Ascending aorta (tissue), 2 donors: ENCODE measurements around the gene LAMA2. TPM values are rescaled to one million over a fixed set of nuclear protein-coding genes. Genes with fewer than 3 reads are reported as not detected.

ENCODE experiments used
- DNase-seq, 2 donors: peaks; one replicate each; pipeline ENCODE4 v3.0.0-alpha.2; 2019; ENCODE audit warnings: low spot score in 2 of 2
- H3K27ac ChIP-seq, 2 donors: fragments of 200-600 bp; sonication (generic); one replicate each; pipeline ENCODE4 v1.5.1; 2016 to 2017; ENCODE audit warnings: mild to moderate bottlenecking in 1 of 2
- H3K27me3 ChIP-seq: fragments of 200-600 bp; sonication (generic); one replicate; pipeline ENCODE4 v1.5.1; 2017
- H3K36me3 ChIP-seq, 2 donors: fragments of 200-600 bp; sonication (generic); one replicate each; pipeline ENCODE4 v1.5.1; 2016
- H3K4me1 ChIP-seq, 2 donors: fragments of 200-600 bp; sonication (generic); one replicate each; pipeline ENCODE4 v1.5.1; 2016 to 2017; ENCODE audit warnings: mild to moderate bottlenecking in 1 of 2
- H3K4me3 ChIP-seq, 2 donors: fragments of 200-600 bp; sonication (generic); one replicate each; pipeline ENCODE4 v1.5.1; 2016 to 2017; ENCODE audit warnings: mild to moderate bottlenecking in 1 of 2
- H3K9me3 ChIP-seq, 2 donors: fragments of 200-600 bp; sonication (generic); one replicate each; pipeline ENCODE4 v1.5.1; 2016
- intact Hi-C: fragments of 100-400 bp; cut with DNase I; formaldehyde crosslinking; loops from one replicate; pipeline ENCODE4 v1.15.1; 2023
- total RNA-seq: library from RNA; depleted of rRNA; stranded (reverse); fragments of >200 nt; gene quantifications from one replicate; pipeline ENCODE4 v1.1.0, GENCODE V29; 2016
- TF ChIP-seq, protein P1 (sequence below), 3 experiments: fragments of 200-600 bp in 2 of 3; fragments of 450-650 bp in 1 of 3; sonication (generic) in 2 of 3; IDR thresholded peaks; one replicate each; pipeline ENCODE4 v1.5.1; 2016 to 2019; ENCODE audit warnings: antibody characterized with exemption in 3 of 3, mild to moderate bottlenecking in 1 of 3, moderate library complexity in 1 of 3

LAMA2 gene
- total RNA-seq, 1 donor from 2014 or later: 45.2 TPM

GRCh38 chr6:129026601-129027000, 143.7 kb downstream of the LAMA2 start:
- Histone ChIP-seq H3K4me3 (no peak overlapping the region), H3K27me3 (no peaks in the 10 kb centered on the region), H3K27ac (no peak overlapping the region), H3K9me3 (no peaks in the 10 kb centered on the region), H3K36me3 (no peaks in the 10 kb centered on the region), H3K4me1 (no peaks in the 10 kb centered on the region)
- intact Hi-C loops: no loop called here
- TF ChIP-seq, protein P1, sequence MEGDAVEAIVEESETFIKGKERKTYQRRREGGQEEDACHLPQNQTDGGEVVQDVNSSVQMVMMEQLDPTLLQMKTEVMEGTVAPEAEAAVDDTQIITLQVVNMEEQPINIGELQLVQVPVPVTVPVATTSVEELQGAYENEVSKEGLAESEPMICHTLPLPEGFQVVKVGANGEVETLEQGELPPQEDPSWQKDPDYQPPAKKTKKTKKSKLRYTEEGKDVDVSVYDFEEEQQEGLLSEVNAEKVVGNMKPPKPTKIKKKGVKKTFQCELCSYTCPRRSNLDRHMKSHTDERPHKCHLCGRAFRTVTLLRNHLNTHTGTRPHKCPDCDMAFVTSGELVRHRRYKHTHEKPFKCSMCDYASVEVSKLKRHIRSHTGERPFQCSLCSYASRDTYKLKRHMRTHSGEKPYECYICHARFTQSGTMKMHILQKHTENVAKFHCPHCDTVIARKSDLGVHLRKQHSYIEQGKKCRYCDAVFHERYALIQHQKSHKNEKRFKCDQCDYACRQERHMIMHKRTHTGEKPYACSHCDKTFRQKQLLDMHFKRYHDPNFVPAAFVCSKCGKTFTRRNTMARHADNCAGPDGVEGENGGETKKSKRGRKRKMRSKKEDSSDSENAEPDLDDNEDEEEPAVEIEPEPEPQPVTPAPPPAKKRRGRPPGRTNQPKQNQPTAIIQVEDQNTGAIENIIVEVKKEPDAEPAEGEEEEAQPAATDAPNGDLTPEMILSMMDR (IDR thresholded peaks at IDR 0.05): no peak
- no peak for DNase-seq

- intact Hi-C loops: no loop called here
- no peaks in the 10 kb centered on the region for H3K36me3 ChIP-seq
- no peak overlapping the region for H3K4me3 ChIP-seq
- no peak for DNase-seq
- TF ChIP-seq, protein P1 (IDR thresholded peaks at IDR 0.05): no peak
- no peak overlapping the region for H3K27ac ChIP-seq
- no peaks in the 10 kb centered on the region for H3K9me3 ChIP-seq
- no peaks in the 10 kb centered on the region for H3K27me3 ChIP-seq
- H3K4me1 ChIP-seq: no peaks in the 10 kb centered on the region
Observed at GRCh38 chr6:129029778-129030177, 146.8 kb downstream of the LAMA2 start.

- Histone ChIP-seq H3K27ac (no peak overlapping the region), H3K4me3 (no peak overlapping the region), H3K9me3 (no peaks in the 10 kb centered on the region), H3K4me1 (no peaks in the 10 kb centered on the region), H3K27me3 (no peaks in the 10 kb centered on the region), H3K36me3 (no peaks in the 10 kb centered on the region)
- intact Hi-C loops: no loop called here
- DNase-seq: no peak
- TF ChIP-seq, protein P1 (IDR thresholded peaks at IDR 0.05): no peak
Observed at GRCh38 chr6:129030215-129030614, 147.3 kb downstream of the LAMA2 start.

DNA sequence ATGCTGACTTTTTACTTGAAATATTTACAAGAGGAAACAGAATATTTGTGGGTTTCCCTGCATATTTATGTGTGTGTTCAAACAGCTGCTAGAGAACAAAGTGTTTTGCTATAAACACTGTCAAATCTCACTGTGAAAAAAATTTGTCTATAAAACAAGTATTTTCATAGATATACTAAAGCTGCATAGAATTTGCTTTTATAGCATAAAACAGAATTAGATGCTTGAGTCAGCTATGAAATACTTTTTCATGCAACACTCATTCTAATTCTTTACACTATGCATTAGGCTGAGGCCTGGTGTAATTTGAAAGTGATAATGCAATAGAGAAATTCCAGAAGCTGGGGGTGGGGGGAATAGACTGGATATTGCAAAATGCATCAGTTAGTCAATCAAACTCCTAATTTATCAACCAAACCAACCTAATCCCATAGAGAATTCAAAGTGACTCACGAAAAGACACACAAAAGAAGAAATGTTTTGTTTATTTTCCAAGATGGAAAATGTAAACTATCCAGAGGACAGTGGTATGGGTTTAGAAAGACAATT, 148.2 kb downstream of the LAMA2 start:
- H3K27me3 ChIP-seq: no peaks in the 10 kb centered on the region
- intact Hi-C loops: no loop called here
- H3K9me3 ChIP-seq: no peaks in the 10 kb centered on the region
- no peak overlapping the region for H3K27ac ChIP-seq
- H3K4me3 ChIP-seq: no peak overlapping the region
- H3K4me1 ChIP-seq: no peaks in the 10 kb centered on the region
- DNase-seq: no peak
- TF ChIP-seq, protein P1 (IDR thresholded peaks at IDR 0.05): no peak
- no peaks in the 10 kb centered on the region for H3K36me3 ChIP-seq

DNA sequence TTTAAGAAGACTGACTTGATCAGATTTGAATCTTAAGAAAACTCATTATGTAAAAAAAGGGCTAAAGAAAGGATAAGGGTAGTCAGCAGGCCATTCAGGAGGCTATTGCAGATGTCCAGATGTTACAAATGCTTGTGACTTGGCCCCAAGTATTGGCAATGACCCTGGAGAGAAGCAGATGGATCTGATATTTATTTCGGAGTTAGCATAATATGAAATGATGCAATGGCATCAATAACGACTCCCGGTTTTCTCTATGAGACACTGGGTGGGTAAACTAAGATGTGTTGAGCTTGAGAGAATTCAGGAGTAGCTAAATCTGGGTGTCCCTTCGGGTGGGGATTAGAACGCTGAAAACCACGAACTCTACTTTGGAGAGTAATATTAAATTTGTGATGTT, 149.7 kb downstream of the LAMA2 start:
- Histone ChIP-seq H3K36me3 (no peaks in the 10 kb centered on the region), H3K9me3 (no peaks in the 10 kb centered on the region), H3K4me3 (no peak overlapping the region), H3K27ac (no peak overlapping the region), H3K4me1 (no peaks in the 10 kb centered on the region), H3K27me3 (no peaks in the 10 kb centered on the region)
- no peak for DNase-seq
- TF ChIP-seq, protein P1 (IDR thresholded peaks at IDR 0.05): no peak
- intact Hi-C loops: no loop called here

GRCh38 chr6:129033180-129033579, 150.2 kb downstream of the LAMA2 start:
- intact Hi-C loops: no loop called here
- Histone ChIP-seq H3K4me3 (no peak overlapping the region), H3K9me3 (no peaks in the 10 kb centered on the region), H3K36me3 (no peaks in the 10 kb centered on the region), H3K27ac (no peak overlapping the region), H3K4me1 (no peaks in the 10 kb centered on the region), H3K27me3 (no peaks in the 10 kb centered on the region)
- TF ChIP-seq, protein P1 (IDR thresholded peaks at IDR 0.05): no peak
- no peak for DNase-seq
